ENCODE measurements around the gene ARHGAP44.

ARHGAP44 gene

DNA sequence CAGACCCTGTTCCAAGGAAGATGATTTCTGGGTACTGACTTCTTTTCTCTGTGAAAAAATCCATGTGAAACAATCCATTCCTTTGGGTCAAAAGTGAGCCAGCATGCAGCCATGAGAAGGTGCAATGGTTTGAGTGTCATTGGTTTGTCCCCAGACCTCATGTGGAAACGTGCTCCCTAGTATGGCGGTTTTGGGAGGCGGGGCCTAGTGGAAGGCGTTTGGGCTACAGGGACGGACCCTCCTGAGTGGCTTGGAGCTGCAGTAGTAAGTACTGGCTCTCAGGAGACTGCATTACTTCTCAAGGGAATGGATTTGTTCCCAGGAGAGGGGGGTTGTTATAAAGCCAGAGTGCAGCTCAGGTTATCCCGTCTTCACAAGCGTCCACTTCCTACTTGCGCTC is 209.2 kb downstream of the ARHGAP44 start:
- DNase-seq (no peak), ATAC-seq (replicated peaks) (no peak)
- no peak overlapping the region for H3K27ac Mint-ChIP-seq
- H3K9me3 Mint-ChIP-seq = no peaks in the 10 kb centered on the region
- peaks cover 68% of the 10 kb centered on the region for H3K36me3 Mint-ChIP-seq (ENCODE audit: insufficient read depth)
- H3K4me1 Mint-ChIP-seq (ENCODE audit: low read depth in 2 of 2) = no peaks in the 10 kb centered on the region
- no peak overlapping the region for H3K4me3 Mint-ChIP-seq
- H3K27me3 Mint-ChIP-seq = no peaks in the 10 kb centered on the region

DNA sequence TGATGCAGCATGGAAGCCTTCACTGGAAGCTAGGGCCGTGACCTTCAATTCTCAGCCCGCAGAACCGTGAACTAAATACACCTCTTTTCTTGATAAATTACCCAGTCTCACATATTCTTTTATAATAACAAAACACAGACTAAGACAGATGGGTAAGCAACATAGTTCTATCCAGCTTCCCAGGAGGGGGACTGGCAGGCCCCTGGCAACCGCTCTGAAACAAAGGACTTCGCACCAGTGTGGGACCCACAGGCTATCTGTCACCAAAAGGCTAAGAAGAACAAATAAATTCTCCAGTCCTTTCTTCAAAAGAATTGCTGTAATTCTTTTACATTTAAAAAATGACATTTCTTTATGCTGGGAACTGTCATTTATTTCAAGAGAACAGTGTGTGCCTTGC is 209.6 kb downstream of the ARHGAP44 start:
- peaks cover 66% of the 10 kb centered on the region for H3K36me3 Mint-ChIP-seq (ENCODE audit: insufficient read depth)
- no peak for ATAC-seq (replicated peaks)
- DNase-seq = no peak
- H3K27me3 Mint-ChIP-seq = no peaks in the 10 kb centered on the region
- H3K9me3 Mint-ChIP-seq = no peaks in the 10 kb centered on the region
- peaks cover 2 to 3% of the 10 kb centered on the region in 2 donors for H3K4me1 Mint-ChIP-seq (ENCODE audit: low read depth in 2 of 2)
- no peak overlapping the region for H3K4me3 Mint-ChIP-seq
- H3K27ac Mint-ChIP-seq = no peak overlapping the region

DNA sequence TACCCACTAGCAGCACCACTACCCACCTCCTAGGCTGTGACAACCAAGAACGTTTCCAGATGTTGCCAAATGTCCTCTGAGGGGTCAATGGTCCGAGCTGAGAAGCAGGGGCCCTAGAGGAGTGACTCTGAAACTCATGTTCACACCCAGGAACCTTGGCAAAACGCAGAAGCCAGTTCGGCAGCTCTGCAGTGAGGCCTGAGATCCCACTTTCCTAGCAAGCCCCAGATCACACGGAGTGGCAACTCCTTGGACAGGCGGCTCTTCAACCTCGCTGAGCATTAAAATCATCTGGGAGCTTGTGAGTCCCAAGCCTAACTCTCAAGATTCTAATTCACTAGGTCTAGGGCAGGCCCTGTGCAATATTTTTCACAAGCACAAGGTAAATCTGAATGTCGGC is 211.3 kb downstream of the ARHGAP44 start:
- Mint-ChIP-seq H3K27me3 (no peaks in the 10 kb centered on the region), H3K9me3 (no peaks in the 10 kb centered on the region), H3K4me1 (ENCODE audit: low read depth in 2 of 2) (peaks cover 2 to 5% of the 10 kb centered on the region in 2 donors), H3K27ac (no peak overlapping the region), H3K4me3 (no peak overlapping the region), H3K36me3 (ENCODE audit: insufficient read depth) (peaks cover 60% of the 10 kb centered on the region)
- ATAC-seq (replicated peaks) (no peak), DNase-seq (no peak)

DNA sequence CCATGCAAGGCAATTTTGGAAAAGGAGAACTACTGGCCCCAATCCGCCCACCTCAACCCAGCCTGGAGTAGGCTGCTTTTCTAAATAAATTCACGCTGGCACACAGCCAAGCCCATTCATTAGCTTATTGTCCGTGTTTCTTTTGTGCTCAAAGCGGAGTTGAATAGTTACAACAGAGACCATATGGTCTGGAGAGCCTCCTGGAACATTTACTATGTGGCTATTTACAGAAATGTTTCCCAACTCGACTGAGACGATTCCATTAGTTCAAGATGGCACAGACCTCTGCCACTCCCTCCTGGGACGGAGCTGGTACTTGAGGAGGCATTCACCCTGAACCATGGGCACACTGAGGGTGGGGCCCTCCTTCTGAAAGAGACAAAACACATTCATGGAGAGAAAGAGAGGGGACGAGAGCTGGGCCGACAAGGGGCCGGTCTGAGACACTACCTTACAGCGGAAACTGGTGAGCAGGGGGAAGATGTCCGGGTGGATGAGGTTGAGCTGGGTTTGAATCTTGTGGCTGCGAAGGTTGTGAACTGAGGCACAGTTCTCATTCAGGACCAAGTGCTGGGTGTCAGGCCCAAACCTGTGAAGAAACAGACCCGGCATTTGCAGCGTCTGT is 212.8 kb downstream of the ARHGAP44 start:
- Mint-ChIP-seq H3K27ac (no peak overlapping the region), H3K9me3 (no peaks in the 10 kb centered on the region), H3K4me3 (no peak overlapping the region), H3K36me3 (ENCODE audit: insufficient read depth) (peaks cover 61% of the 10 kb centered on the region), H3K4me1 (ENCODE audit: low read depth in 2 of 2) (peaks cover 2 to 5% of the 10 kb centered on the region in 2 donors), H3K27me3 (no peaks in the 10 kb centered on the region)
- ATAC-seq (replicated peaks) = no peak
- DNase-seq = no peak

DNA sequence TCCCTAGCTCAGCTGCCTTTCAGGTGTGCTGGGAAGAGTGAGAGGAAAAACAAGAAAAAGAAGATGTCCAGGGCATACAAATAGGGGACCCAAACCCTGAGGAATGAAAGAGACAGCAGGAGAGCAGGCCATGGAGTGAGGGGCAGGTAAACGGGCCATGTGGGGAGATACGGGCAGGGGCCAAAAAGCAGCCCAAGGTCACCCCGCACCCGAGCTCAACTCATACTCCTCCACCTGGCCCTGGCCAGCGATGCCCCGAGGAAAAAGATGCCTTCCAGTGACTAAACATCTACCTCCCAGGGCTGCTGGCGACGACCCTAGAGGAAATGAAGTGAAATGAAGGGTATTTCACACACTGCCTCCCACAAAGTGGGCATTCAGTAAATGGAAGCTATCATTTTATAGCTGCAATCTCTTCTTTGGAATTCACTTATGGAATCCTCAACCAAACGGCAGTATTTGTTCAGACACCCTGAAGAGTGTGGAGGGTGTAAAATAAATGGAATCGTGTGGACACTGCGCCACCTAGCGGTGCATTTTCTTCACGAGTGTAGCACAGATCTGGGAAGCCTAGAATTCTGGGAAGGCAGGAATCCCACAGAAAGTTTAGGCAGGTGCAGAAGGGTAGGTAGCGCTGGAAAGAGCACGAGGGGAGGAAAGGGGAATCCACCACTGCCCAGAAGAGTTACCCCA is 213.6 kb downstream of the ARHGAP44 start:
- no peaks in the 10 kb centered on the region for H3K9me3 Mint-ChIP-seq
- H3K27me3 Mint-ChIP-seq = no peaks in the 10 kb centered on the region
- H3K4me1 Mint-ChIP-seq (ENCODE audit: low read depth in 2 of 2) = peaks cover 2 to 5% of the 10 kb centered on the region in 2 donors
- no peak overlapping the region for H3K27ac Mint-ChIP-seq
- no peak overlapping the region for H3K4me3 Mint-ChIP-seq
- peak; percentile 35 to 48 (median 36) for DNase-seq
- ATAC-seq (replicated peaks) = peak; percentile 27
- peaks cover 63% of the 10 kb centered on the region for H3K36me3 Mint-ChIP-seq (ENCODE audit: insufficient read depth)

DNA sequence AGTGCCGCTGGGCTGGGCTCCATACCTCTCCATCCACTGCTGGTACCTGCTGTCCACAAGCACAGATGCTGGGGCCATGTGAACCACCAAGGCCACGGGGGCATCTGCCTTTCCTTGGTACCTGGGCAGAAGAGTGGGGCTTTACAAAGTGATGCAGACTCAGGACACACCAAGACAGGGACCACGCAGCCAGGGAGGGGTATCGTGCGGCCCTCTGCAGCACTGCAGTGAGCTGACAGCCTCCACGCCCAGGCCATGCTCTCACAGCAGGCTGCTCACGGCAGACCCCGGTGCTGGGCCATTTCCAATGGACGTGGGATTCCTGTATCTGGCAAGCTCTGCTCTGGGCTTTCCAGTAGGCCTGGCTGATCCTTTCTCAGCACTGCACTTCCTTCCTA is 214.2 kb downstream of the ARHGAP44 start:
- no peaks in the 10 kb centered on the region for H3K27me3 Mint-ChIP-seq
- DNase-seq = no peak
- no peak overlapping the region for H3K27ac Mint-ChIP-seq
- no peak overlapping the region for H3K4me3 Mint-ChIP-seq
- peak; percentile 12 for ATAC-seq (replicated peaks)
- no peaks in the 10 kb centered on the region for H3K9me3 Mint-ChIP-seq
- H3K4me1 Mint-ChIP-seq (ENCODE audit: low read depth in 2 of 2) = peaks cover 2 to 5% of the 10 kb centered on the region in 2 donors
- peaks cover 64% of the 10 kb centered on the region for H3K36me3 Mint-ChIP-seq (ENCODE audit: insufficient read depth)

DNA sequence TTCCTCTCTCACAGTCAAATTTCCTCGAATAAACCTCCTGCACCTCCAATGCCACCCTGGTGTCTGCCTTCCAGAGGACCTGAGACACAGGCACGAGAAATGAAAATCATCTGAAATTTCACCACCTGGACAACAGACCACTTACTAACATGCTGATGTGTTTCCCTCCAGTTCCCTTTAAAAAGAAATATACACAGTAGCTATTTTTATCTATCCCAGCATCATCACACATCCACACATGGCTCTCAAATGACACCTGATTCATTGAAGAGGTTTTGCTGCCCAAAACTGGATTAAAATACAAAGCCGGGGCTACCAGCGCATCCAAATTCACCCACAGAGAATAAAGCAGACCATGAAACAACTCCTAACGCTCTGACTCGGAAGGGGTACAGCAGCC is 214.6 kb downstream of the ARHGAP44 start:
- peak overlapping the region in 1 of 2 donors; percentile 81 for H3K27ac Mint-ChIP-seq

DNA sequence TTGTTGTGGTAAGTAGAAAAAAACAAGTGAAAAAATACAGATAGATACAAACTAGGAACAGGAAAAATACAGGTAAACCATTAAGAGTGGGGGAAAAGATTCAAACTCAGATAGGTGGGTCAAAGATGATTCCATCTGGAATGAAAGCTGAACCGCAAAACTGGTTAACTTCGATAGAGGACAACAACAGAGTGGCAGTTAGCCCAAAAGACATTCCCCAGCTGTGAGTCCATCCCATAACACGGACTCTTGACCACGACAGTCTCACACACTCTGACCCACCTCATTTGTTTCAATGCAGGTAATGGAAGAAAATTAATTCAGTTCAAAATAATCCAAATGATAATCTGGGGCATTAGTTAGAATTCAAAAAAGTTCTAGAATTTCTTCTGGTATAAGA is 215.0 kb downstream of the ARHGAP44 start:
- Mint-ChIP-seq H3K27ac (peak overlapping the region; percentile 73 to 81), H3K9me3 (no peaks in the 10 kb centered on the region), H3K27me3 (no peaks in the 10 kb centered on the region), H3K4me3 (no peak overlapping the region), H3K4me1 (ENCODE audit: low read depth in 2 of 2) (peaks cover 2 to 5% of the 10 kb centered on the region in 2 donors), H3K36me3 (ENCODE audit: insufficient read depth) (peaks cover 63% of the 10 kb centered on the region)
- DNase-seq (no peak), ATAC-seq (replicated peaks) (no peak)

More for the DNA sequence above, 214.6 kb downstream of the ARHGAP44 start:
- Mint-ChIP-seq H3K4me1 (ENCODE audit: low read depth in 2 of 2) (peaks cover 2 to 5% of the 10 kb centered on the region in 2 donors), H3K36me3 (ENCODE audit: insufficient read depth) (peaks cover 63% of the 10 kb centered on the region), H3K27me3 (no peaks in the 10 kb centered on the region), H3K4me3 (no peak overlapping the region), H3K9me3 (no peaks in the 10 kb centered on the region)
- ATAC-seq (replicated peaks) (no peak), DNase-seq (no peak)

DNA sequence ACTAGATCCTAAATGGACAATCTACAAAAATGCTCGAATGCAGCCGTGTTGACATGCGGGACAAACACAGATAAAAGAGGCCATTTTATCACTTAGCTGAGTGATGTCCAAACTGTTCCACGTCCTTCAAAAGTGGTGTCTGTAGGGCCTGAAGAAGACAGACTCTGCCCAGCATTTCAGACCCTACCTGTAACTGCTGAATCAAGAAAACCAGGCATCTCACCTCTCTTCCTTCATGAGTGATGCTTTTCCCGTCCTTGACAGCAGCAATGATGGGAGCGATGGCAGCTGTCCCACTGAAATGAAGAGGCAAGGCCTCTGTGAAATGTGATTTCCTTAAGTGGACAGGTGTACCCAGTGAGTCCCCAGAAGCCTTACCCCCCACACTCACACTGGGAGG is 216.2 kb downstream of the ARHGAP44 start:
- H3K27me3 Mint-ChIP-seq = no peaks in the 10 kb centered on the region
- DNase-seq = no peak
- no peak for ATAC-seq (replicated peaks)
- H3K27ac Mint-ChIP-seq = no peak overlapping the region
- no peak overlapping the region for H3K4me3 Mint-ChIP-seq
- peaks cover 2 to 5% of the 10 kb centered on the region in 2 donors for H3K4me1 Mint-ChIP-seq (ENCODE audit: low read depth in 2 of 2)
- H3K36me3 Mint-ChIP-seq (ENCODE audit: insufficient read depth) = peaks cover 63% of the 10 kb centered on the region
- H3K9me3 Mint-ChIP-seq = no peaks in the 10 kb centered on the region

DNA sequence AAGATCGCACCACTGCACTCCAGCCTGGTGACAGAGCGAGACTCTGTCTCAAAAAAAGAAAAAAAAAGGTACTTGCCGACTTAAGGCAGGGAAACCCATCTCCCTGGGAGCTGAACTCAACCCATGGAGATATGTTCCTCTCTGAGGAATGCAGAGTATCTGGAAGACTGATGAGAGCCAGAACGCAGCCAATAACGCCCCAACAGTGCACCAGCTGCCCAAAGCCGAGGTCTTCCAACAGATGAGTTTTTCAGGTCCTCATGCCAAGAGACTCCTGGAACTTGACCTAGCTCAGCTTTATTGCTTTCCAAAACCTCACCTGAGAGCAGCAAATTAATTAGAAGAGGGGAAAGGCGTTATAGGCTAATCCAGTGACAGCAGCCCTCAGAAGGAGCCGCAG is 219.2 kb downstream of the ARHGAP44 start:
- H3K36me3 Mint-ChIP-seq (ENCODE audit: insufficient read depth) = peaks cover 85% of the 10 kb centered on the region
- DNase-seq = no peak
- no peaks in the 10 kb centered on the region for H3K27me3 Mint-ChIP-seq
- peaks cover 7 to 8% of the 10 kb centered on the region in 2 donors for H3K4me1 Mint-ChIP-seq (ENCODE audit: low read depth in 2 of 2)
- H3K27ac Mint-ChIP-seq = no peak overlapping the region
- no peak for ATAC-seq (replicated peaks)
- no peak overlapping the region for H3K4me3 Mint-ChIP-seq
- H3K9me3 Mint-ChIP-seq = no peaks in the 10 kb centered on the region

DNA sequence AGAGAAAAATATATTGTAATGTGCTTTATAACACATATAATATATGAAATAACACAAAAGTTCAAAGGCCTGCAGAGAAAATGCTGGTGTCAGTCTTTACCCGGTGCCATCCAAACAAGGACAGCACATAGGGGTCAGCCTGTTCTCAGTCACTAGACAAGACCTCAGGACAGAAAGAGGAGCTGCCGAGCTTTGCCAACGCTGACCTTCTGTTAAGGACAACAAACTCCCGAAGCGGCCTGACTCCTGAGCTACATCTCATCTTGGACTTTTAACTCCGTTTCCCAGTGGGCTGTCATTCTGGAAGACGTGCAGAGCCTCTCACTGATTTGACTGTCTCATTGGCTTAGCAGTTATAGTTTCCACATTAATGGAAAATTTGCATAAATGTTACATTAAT is 221.7 kb downstream of the ARHGAP44 start:
- DNase-seq (no peak), ATAC-seq (replicated peaks) (no peak)
- no peaks in the 10 kb centered on the region for H3K27me3 Mint-ChIP-seq
- peaks cover 12 to 13% of the 10 kb centered on the region in 2 donors for H3K4me1 Mint-ChIP-seq (ENCODE audit: low read depth in 2 of 2)
- H3K36me3 Mint-ChIP-seq (ENCODE audit: insufficient read depth) = peaks cover 90% of the 10 kb centered on the region
- no peaks in the 10 kb centered on the region for H3K9me3 Mint-ChIP-seq
- no peak overlapping the region for H3K4me3 Mint-ChIP-seq
- H3K27ac Mint-ChIP-seq = peak overlapping the region in 1 of 2 donors; percentile 61

DNA sequence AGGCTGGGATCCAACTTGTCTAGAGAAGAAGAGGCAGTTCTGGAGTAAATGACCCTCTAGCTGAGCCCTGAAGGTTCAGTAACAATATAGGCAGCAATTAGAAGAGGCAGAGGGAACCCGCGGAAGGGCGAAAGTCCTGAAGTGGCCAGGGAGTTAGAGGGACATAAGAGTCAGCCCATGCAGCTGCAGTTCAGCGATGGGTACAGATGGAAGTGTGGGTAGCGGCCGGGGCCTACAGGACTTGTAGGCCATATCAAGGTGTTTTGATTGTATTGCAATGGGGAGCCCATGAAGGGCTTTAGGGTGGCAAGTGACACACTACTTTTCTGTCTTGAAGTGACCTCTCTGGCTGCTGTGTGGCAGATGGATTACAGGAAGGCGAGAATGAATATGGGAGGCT is 225.5 kb downstream of the ARHGAP44 start:
- Mint-ChIP-seq H3K27me3 (no peaks in the 10 kb centered on the region), H3K4me1 (ENCODE audit: low read depth in 2 of 2) (peaks cover 26 to 32% of the 10 kb centered on the region in 2 donors), H3K27ac (peak overlapping the region; percentile 50 to 67), H3K36me3 (ENCODE audit: insufficient read depth) (peaks cover 61% of the 10 kb centered on the region), H3K4me3 (no peak overlapping the region), H3K9me3 (no peaks in the 10 kb centered on the region)
- ATAC-seq (replicated peaks) (no peak), DNase-seq (no peak)

DNA sequence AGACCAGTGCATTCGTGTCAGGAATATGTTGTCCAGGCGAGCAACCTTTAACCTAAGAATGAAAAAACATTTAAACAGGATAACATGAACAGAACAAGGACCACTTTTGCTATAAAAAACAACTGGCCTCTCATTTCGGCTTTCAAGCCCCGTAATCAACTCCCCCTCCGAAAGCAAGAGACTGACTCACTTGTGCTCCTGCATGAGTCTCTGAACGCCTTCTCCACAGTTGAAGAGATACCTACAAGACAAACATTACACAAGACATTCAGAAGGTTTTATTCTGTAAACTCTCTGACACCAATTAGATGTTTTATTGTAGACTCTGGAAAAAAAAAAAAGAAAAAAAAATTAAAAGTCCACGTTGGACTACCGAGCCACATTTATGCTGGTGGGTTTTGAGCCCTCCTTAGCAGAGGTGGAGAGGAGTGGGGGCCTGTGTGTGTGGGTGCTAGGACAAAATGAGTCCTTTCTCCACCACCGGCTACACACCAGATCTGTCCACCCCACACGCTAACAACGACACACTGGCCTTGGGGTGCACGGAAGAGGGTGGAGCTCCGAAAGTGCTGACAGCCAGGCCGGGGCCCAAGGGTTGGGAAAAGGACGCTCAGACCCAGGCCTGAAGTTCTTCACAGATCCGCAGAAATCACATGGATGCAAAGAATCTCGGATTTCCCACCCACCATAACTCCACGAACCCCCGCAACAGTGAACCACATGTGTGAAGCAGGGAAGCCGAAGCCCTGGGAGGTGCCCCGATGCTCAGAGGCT is 227.8 kb downstream of the ARHGAP44 start:
- Mint-ChIP-seq H3K4me3 (peak overlapping the region; percentile 93 to 99), H3K4me1 (ENCODE audit: low read depth in 2 of 2) (peaks cover 23 to 30% of the 10 kb centered on the region in 2 donors), H3K36me3 (ENCODE audit: insufficient read depth) (peaks cover 41% of the 10 kb centered on the region), H3K9me3 (no peaks in the 10 kb centered on the region), H3K27me3 (no peaks in the 10 kb centered on the region), H3K27ac (peak overlapping the region; percentile 91 to 94)
- no peak for ATAC-seq (replicated peaks)
- DNase-seq = no peak
